DMS53 (cell line): ENCODE measurements around the gene PAPPA.
A peak's percentile ranks its signal among the peaks of the same experiment; 100 is the strongest.

Experiments used
- DNase-seq: peaks from one replicate; lab custom pipeline; 2025; lab: John Stamatoyannopoulos, UW

The PAPPA gene

DNA sequence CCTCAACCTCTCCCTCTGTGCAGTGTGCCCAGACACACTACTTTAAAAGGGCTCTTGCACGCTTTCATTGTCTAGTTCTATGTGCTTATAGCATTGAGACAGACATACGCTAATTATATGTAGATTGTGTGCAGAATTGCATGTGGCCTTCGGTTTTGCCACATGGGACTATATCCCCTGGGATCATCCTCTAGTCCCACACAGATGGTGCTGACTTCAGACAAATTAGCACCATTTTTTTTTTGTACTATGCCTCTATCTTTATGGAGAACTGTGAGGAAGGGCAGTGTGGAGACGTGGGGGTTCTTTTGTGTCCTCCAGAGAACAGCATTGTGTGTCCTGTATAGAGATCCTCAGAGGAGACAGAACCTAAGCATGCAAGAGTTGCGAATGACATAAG lies 29.3 kb downstream of the PAPPA start:
- DNase-seq, result no peak

GRCh38 chr9:116187570-116188170 lies 34.1 kb downstream of the PAPPA start:
- no peak for DNase-seq

DNA sequence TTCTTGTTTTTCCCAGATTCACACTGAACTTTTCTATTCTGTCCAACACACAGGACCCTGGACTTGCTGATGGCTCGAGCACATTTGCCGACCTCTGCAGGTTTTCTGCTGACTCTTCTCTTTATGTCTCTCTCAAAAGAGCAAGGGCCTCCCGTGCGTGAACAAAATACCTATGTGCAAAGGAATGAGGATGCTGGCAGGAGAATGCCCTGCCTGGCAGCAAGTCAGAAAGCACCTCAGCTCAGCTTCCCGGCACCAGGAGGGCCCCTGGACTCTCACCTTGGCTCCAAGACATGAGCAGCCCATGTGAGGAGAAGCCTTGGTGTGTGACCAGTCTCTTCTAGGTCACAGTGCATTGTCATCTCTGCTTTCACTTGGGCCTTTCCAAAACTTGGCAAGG lies 36.1 kb downstream of the PAPPA start:
- DNase-seq, result no peak

DNA sequence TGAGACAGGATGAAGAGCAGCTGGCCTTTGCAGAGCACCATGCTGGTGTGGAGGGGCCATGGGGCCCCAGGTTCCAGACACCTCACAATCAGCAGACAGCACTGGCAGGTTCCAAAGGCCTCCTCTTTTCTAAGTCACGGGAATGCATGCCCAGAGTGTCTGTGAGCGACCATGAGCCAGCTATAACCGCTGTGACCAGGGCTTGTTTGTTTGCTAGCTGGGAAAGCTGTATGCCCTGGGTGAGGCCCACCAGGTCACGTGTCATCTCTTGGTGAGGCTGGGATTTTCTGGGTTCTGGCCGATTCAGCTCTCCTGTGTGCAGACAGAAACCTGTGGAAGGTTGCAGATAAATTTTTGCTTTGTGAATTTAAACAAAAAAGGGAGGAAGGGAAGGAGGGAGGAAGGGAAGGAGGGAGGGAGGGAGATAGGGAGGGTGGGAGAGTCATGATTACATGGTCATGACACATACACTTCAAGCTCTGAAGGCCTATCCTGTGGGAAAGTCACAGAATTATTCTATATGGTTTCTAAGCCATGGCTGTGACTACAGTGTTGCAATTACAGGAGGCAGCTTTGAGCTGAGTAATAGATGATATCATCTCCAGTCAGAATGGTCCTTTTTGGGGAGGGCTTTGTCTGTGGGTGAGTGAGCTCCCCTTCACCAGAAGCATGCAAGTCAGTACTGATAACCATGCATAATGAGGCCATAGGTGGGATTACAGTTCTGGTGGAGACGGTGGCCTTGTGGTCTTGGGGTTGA lies 37.2 kb downstream of the PAPPA start:
- no peak for DNase-seq

GRCh38 chr9:116191576-116192415 lies 38.2 kb downstream of the PAPPA start:
- no peak for DNase-seq

DNA sequence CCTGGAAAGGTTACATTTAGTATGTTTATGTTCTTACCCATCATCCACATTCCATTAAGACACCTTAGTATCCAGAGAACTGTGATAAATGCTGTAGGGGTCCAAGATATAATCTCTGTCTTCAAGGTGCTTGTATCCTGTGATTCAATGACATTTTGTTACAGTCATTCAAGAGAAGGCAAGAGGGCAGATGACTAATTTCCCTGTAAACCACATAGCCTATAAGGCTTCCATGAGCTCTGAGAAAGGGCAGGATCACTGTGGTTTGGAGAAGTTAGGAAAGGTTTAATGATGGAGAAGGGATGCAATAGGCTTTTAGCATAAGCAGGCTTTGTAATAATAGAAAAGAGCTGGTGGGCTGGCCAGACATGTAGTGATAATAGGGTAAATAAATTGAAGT lies 40.0 kb downstream of the PAPPA start:
- no peak for DNase-seq

- no peak for DNase-seq
Observed at GRCh38 chr9:116196806-116197205, 43.2 kb downstream of the PAPPA start.

DNA sequence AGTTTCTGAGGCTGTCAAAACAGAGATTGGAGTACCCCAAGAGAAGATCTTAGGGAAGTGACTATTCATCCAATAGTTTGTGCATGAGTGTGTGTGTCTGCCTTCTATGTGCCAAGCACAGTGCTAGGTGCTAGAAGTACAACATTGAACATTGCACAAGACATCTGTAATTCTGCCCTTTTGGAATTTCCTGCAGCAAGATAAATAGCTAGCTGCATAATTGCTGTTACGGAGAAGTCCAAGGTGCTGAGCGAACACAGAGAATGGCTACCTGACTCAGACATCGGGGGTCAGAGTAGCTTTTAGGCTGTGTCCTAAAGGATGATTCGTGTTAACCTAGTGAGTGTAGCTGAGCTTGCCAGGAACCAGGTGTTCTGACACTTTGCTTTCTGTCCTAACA lies 44.8 kb downstream of the PAPPA start:
- DNase-seq, result no peak

DNA sequence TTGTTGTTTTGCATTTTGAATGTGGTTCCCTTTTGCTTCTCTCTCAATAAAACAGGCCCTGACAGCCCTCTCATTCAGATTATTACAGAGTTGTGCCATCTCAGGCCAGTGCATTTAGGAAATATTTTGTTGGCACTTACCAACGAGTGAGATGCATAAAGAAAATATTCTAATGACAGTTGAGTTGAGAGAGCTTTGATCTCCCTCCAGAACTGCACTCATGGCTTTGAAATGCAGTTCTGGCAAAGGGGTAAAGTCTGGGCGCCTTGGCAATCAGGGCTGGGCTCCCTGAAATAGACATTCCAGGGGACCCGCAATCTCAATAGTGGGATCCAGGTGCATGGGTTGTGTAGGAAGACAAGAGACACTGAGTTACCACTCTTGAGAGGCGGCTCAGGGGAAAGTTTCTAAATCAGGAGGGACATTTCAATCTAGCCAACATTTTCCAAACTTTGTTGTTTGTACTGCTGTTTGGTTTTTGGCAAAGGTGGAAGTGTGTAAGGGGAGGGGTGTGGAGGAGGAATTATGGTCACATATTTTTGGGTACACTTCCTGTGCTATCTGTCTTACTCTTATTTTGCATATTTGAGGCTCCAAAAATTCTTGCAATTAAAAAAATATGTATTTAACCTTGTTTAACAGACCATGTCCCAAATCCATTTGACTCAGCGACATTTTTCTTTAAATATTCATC lies 48.8 kb downstream of the PAPPA start:
- no peak for DNase-seq

- no peak for DNase-seq
Observed at GRCh38 chr9:116204252-116204882, 50.8 kb downstream of the PAPPA start.

DNA sequence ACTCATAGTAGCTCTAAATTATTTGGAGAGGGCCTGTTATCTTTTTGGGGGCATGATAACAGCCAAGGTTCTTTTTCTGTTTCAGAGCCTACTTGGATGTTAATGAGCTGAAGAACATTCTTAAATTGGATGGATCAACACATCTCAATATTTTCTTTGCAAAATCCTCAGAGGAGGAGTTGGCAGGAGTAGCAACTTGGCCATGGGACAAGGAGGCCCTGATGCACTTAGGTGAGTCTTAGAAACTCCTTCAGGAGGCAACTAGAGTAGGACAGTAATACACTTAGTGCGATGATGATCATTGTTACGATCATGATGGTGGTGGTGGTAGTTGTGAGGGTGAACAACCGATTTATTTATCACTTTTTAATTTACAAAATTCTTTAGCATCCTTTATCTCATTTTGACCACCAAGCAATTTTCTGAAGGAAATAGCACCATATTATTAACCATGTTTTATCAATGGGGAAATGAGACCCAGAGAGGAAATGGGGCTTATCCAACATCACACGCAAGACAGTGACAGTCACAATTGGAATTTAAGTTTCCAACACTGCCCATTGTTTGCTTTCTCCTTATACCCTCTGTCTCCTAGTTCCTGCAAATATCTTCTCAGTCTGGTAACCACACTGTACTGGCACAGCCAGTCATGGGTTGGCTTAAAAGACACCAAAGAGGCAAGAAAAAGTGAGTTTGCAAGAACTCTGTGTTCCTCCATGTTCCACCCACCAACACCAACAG lies 54.0 kb downstream of the PAPPA start:
- no peak for DNase-seq

- no peak for DNase-seq
Observed at GRCh38 chr9:116208417-116209232, 55.0 kb downstream of the PAPPA start.

GRCh38 chr9:116209414-116210116 lies 56.0 kb downstream of the PAPPA start:
- DNase-seq, result no peak

DNA sequence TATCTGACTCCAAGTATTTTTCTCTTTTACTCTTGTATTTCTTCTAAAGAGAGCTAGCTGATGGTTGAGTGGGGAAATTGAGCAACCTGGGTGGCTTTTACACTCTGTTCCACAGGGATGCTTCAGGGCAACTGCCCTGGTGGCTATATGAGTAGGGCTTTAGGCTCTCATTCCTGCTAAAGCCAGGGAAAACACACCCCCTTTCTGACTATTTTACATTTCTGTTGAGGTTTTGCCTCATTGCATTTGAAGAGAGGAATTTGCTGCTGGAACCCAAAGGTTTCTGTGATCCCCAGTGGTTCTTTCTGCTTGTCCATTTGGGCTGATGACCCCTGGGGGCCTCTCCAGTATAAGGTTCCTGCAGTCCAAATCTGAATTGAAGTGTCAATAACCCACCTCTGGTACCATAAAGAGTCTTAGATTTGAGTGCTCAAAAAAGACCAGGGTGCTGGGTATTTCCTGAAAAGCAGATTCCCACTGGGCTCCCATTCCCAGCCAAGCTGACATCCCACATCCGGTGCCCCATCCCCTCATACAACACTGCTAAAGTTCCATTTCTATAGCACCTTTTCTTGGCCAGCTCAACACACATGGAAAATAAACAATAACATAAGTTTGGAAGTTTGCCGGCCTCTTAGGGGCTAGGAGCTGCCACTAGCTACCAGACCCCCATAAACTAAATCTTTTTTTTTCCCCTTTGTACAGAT lies 59.5 kb downstream of the PAPPA start:
- DNase-seq, result no peak

- DNase-seq, result no peak
Observed at GRCh38 chr9:116213693-116214047, 60.1 kb downstream of the PAPPA start.

- no peak for DNase-seq
Observed at GRCh38 chr9:116218399-116218798, 64.8 kb downstream of the PAPPA start.

- DNase-seq, result peak; percentile 81
Observed at GRCh38 chr9:116219686-116220085, 66.1 kb downstream of the PAPPA start.

GRCh38 chr9:116223926-116224325 lies 70.3 kb downstream of the PAPPA start:
- no peak for DNase-seq

DNA sequence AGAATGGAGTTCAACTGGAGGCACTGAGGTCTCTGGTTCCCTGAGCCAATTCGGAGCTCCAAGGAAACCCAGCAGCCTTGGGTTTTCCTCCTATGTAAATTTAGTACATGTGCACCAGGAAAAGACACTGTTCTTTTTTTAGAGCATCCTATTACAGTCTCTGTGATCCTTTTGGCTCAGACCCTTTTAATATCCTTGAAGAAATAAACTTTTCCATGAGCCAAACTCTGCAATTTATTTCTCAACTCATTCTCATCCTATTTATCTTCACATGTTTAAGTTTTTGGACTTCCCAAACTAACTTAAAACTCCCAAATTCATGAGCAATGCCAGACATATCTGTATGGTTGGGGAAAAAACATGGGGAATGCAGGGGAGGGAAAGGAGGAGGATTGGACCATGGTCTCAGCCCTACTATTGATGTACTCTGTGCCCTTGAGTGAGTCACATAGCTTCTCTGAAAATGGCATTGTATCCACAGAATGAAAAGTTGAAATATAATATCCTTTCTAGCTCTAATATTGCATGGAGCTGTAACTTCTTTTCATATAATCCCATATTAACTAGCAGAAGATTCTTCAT lies 76.6 kb downstream of the PAPPA start:
- DNase-seq, result no peak
